Effector memory CD8-positive, alpha-beta T cell (primary cell): ENCODE results near the gene PCNX2.
A peak's percentile ranks its signal among the peaks of the same experiment; 100 is the strongest.

Experiments used
- ATAC-seq: fragments of 150-1000 bp; cut with Tn5 transposase; replicated peaks from 2 replicates; pipeline ENCODE4 v1.10.0; 2021; ENCODE audit warnings: mild to moderate bottlenecking, moderate library complexity
- DNase-seq, 3 experiments: peaks; one replicate each; pipeline ENCODE4 v3.0.0; 2021
- H3K27ac Mint-ChIP-seq, 2 donors: one replicate each; pipeline ENCODE4 v1.8.0; 2022; ENCODE audit warnings: mild to moderate bottlenecking in 2 of 2, mixed read lengths in 2 of 2, moderate library complexity in 2 of 2
- H3K27me3 Mint-ChIP-seq, 2 donors: one replicate each; pipeline ENCODE4 v1.8.0; 2022; ENCODE audit warnings: mixed read lengths in 2 of 2
- H3K36me3 Mint-ChIP-seq: one replicate; pipeline ENCODE4 v1.8.0; 2022; ENCODE audit warnings: mild to moderate bottlenecking, moderate library complexity, mixed read lengths; ENCODE audit not compliant: insufficient read depth
- H3K4me1 Mint-ChIP-seq, 2 donors: one replicate each; pipeline ENCODE4 v1.8.0; 2022; ENCODE audit warnings: low read depth in 2 of 2, mixed read lengths in 2 of 2
- H3K4me3 Mint-ChIP-seq, 2 donors: one replicate each; pipeline ENCODE4 v1.8.0; 2022; ENCODE audit warnings: mild to moderate bottlenecking in 2 of 2, mixed read lengths in 2 of 2, moderate library complexity in 2 of 2
- H3K9me3 Mint-ChIP-seq, 2 donors: one replicate each; pipeline ENCODE4 v1.8.0; 2022; ENCODE audit warnings: mixed read lengths in 2 of 2

PCNX2 gene

GRCh38 chr1:232952514-232953499 lies 342.7 kb downstream of the PCNX2 start:
- peaks cover 30 to 47% of the 10 kb centered on the region in 2 donors for H3K4me1 Mint-ChIP-seq
- peak overlapping the region; percentile 27 to 28 for H3K4me3 Mint-ChIP-seq
- DNase-seq (peak; percentile 5 to 16 (median 6)), ATAC-seq (no peak)
- H3K9me3 Mint-ChIP-seq: no peaks in the 10 kb centered on the region
- peaks cover 9% of the 10 kb centered on the region for H3K36me3 Mint-ChIP-seq
- no peaks in the 10 kb centered on the region for H3K27me3 Mint-ChIP-seq
- peak overlapping the region in 1 of 2 donors; percentile 9 for H3K27ac Mint-ChIP-seq

GRCh38 chr1:232951605-232952004 lies 343.9 kb downstream of the PCNX2 start:
- Mint-ChIP-seq H3K4me1 (peaks cover 32 to 47% of the 10 kb centered on the region in 2 donors), H3K27ac (peak overlapping the region; percentile 93 to 95), H3K9me3 (no peaks in the 10 kb centered on the region), H3K36me3 (peaks cover 9% of the 10 kb centered on the region), H3K27me3 (no peaks in the 10 kb centered on the region), H3K4me3 (peak overlapping the region; percentile 91 to 94)
- DNase-seq (no peak), ATAC-seq (no peak)

- Mint-ChIP-seq H3K27ac (peak overlapping the region; percentile 93 to 95), H3K4me1 (peaks cover 32 to 47% of the 10 kb centered on the region in 2 donors), H3K27me3 (no peaks in the 10 kb centered on the region), H3K9me3 (no peaks in the 10 kb centered on the region), H3K4me3 (peak overlapping the region; percentile 91 to 94), H3K36me3 (peaks cover 9% of the 10 kb centered on the region)
- DNase-seq (peak in 1 of 3 experiments; percentile 17), ATAC-seq (peak; percentile 47)
These were observed 344.3 kb downstream of the PCNX2 start for GRCh38 chr1:232951180-232951579.

GRCh38 chr1:232950197-232951176 lies 345.0 kb downstream of the PCNX2 start, which contains the start of gene NTPCR:
TSS of gene NTPCR (plus strand) at chr1:232950611. CDS start at chr1:232950711, 100 bp downstream.
- peak; percentile 75 for ATAC-seq
- peak; percentile 93 to 95 (median 94) for DNase-seq
- Mint-ChIP-seq H3K27me3 (no peaks in the 10 kb centered on the region), H3K9me3 (no peaks in the 10 kb centered on the region), H3K4me3 (peak within 1 kb of the TSS; percentile 91 to 94), H3K27ac (peak within 1 kb of the TSS; percentile 93 to 95), H3K36me3 (peaks cover 9% of the 10 kb centered on the region), H3K4me1 (peaks cover 32 to 47% of the 10 kb centered on the region in 2 donors)

GRCh38 chr1:232949636-232950196 lies 345.8 kb downstream of the PCNX2 start:
- no peaks in the 10 kb centered on the region for H3K27me3 Mint-ChIP-seq
- H3K27ac Mint-ChIP-seq: peak overlapping the region; percentile 93 to 95
- no peaks in the 10 kb centered on the region for H3K9me3 Mint-ChIP-seq
- H3K4me1 Mint-ChIP-seq: peaks cover 31 to 44% of the 10 kb centered on the region in 2 donors
- no peak for ATAC-seq
- no peak for DNase-seq
- peak overlapping the region; percentile 91 to 94 for H3K4me3 Mint-ChIP-seq
- H3K36me3 Mint-ChIP-seq: peaks cover 9% of the 10 kb centered on the region

GRCh38 chr1:232944347-232944746 lies 351.2 kb downstream of the PCNX2 start:
- Mint-ChIP-seq H3K27me3 (peaks cover 8 to 10% of the 10 kb centered on the region in 2 donors), H3K4me3 (peak overlapping the region; percentile 23 to 47), H3K36me3 (no peaks in the 10 kb centered on the region), H3K9me3 (no peaks in the 10 kb centered on the region), H3K4me1 (peaks cover 12 to 14% of the 10 kb centered on the region in 2 donors), H3K27ac (peak overlapping the region; percentile 38 to 72)
- DNase-seq (no peak), ATAC-seq (peak; percentile 61)

GRCh38 chr1:232943679-232944252 lies 351.8 kb downstream of the PCNX2 start:
- Mint-ChIP-seq H3K4me3 (peak overlapping the region; percentile 23 to 47), H3K36me3 (no peaks in the 10 kb centered on the region), H3K27ac (peak overlapping the region in 1 of 2 donors; percentile 72), H3K4me1 (peaks cover 12% of the 10 kb centered on the region in 2 donors), H3K9me3 (no peaks in the 10 kb centered on the region), H3K27me3 (peaks cover 10 to 14% of the 10 kb centered on the region in 2 donors)
- DNase-seq: no peak
- no peak for ATAC-seq

GRCh38 chr1:232942413-232943294 lies 352.9 kb downstream of the PCNX2 start:
- DNase-seq: no peak
- peaks cover 15 to 24% of the 10 kb centered on the region in 2 donors for H3K27me3 Mint-ChIP-seq
- H3K9me3 Mint-ChIP-seq: no peaks in the 10 kb centered on the region
- H3K4me3 Mint-ChIP-seq: no peak overlapping the region
- peak overlapping the region in 1 of 2 donors; percentile 26 for H3K27ac Mint-ChIP-seq
- H3K4me1 Mint-ChIP-seq: peaks cover 12% of the 10 kb centered on the region in 2 donors
- H3K36me3 Mint-ChIP-seq: no peaks in the 10 kb centered on the region
- ATAC-seq: no peak

- Mint-ChIP-seq H3K27ac (no peak overlapping the region), H3K36me3 (no peaks in the 10 kb centered on the region), H3K4me1 (peaks cover 10 to 12% of the 10 kb centered on the region in 2 donors), H3K27me3 (peaks cover 15 to 39% of the 10 kb centered on the region in 2 donors), H3K9me3 (no peaks in the 10 kb centered on the region), H3K4me3 (no peak overlapping the region)
- ATAC-seq (no peak), DNase-seq (no peak)
These were observed 355.3 kb downstream of the PCNX2 start for GRCh38 chr1:232940262-232940661.

- Mint-ChIP-seq H3K4me1 (peaks cover 10 to 12% of the 10 kb centered on the region in 2 donors), H3K9me3 (no peaks in the 10 kb centered on the region), H3K27me3 (peaks cover 15 to 39% of the 10 kb centered on the region in 2 donors), H3K27ac (no peak overlapping the region), H3K4me3 (no peak overlapping the region), H3K36me3 (no peaks in the 10 kb centered on the region)
- DNase-seq: no peak
- no peak for ATAC-seq
These were observed 355.8 kb downstream of the PCNX2 start for GRCh38 chr1:232939748-232940147.

- Mint-ChIP-seq H3K27ac (no peak overlapping the region), H3K4me1 (peaks cover 4 to 5% of the 10 kb centered on the region in 2 donors), H3K27me3 (peaks cover 15 to 39% of the 10 kb centered on the region in 2 donors), H3K36me3 (no peaks in the 10 kb centered on the region), H3K9me3 (no peaks in the 10 kb centered on the region), H3K4me3 (no peak overlapping the region)
- no peak for DNase-seq
- no peak for ATAC-seq
These were observed 356.6 kb downstream of the PCNX2 start for GRCh38 chr1:232938926-232939325.
